ENCODE results near the gene HOPX.

DNA sequence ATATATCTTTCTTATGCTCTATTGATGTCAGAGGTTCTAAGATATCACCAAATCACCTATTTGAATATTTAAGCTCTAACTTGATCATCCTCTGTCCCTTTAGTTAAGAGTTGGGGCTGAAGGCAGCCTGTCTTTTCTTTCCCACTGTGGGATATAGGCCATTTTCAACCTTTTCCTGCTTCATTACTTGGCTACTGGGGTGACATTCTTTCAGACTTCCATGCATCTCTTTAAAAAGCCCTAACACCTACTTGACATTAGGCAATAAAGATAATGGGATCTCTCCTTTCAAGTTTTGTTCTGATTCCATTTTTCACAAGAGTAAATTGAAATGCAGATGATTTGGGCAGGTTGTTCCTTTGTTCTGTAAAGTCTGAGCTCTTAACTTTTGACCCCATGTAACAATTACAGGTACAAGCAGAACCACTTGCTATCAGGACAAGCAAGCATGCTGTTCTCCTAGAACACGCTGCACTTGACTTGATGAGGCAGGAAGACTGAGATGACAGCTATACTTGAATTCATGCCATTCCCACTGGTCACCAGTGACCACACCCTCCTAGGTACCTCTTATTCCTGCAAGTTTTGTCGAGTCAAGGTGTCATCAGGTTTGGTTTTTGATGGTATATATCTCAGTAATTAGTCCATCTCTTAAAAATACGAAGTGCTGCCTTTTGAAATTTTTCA is 18.2 kb downstream of the HOPX start:
- TF ChIP-seq MYC (IDR thresholded peaks at IDR 0.05; ENCODE audit: low read depth, low read length): no peak
- TF ChIP-seq, protein P1, sequence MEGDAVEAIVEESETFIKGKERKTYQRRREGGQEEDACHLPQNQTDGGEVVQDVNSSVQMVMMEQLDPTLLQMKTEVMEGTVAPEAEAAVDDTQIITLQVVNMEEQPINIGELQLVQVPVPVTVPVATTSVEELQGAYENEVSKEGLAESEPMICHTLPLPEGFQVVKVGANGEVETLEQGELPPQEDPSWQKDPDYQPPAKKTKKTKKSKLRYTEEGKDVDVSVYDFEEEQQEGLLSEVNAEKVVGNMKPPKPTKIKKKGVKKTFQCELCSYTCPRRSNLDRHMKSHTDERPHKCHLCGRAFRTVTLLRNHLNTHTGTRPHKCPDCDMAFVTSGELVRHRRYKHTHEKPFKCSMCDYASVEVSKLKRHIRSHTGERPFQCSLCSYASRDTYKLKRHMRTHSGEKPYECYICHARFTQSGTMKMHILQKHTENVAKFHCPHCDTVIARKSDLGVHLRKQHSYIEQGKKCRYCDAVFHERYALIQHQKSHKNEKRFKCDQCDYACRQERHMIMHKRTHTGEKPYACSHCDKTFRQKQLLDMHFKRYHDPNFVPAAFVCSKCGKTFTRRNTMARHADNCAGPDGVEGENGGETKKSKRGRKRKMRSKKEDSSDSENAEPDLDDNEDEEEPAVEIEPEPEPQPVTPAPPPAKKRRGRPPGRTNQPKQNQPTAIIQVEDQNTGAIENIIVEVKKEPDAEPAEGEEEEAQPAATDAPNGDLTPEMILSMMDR (IDR thresholded peaks at IDR 0.05; ENCODE audit: low read depth, low read length): no peak
- no peak for TF ChIP-seq POLR2A (IDR thresholded peaks at IDR 0.05; ENCODE audit: extremely low read depth, insufficient read length)

Data from NB4 (cell line).